Esophagus muscularis mucosa (tissue), 4 donors: Measurements from ENCODE around the gene HILPDA. TPM values are rescaled to one million over a fixed set of nuclear protein-coding genes. Genes with fewer than 3 reads are reported as not detected.
"Not testable (repeated sequence)": the region's sequence is repeated elsewhere in the genome, so short reads cannot be mapped to it uniquely, and the experiment has no call there.

Experiments used
- DNase-seq: peaks from one replicate; pipeline ENCODE4 v3.0.0-alpha.2; 2017; ENCODE audit errors: extremely low spot score
- H3K27ac ChIP-seq, 4 donors: fragments of 200-600 bp; sonication (generic); replicated peaks in 1 of 4; 1 replicate in 3 of 4; 2 replicates in 1 of 4; pipeline ENCODE4 v1.5.1; 2016 to 2019; ENCODE audit warnings: mild to moderate bottlenecking in 1 of 4
- H3K27me3 ChIP-seq, 4 donors: fragments of 200-600 bp; sonication (generic); one replicate each; pipeline versions ENCODE4 v1.5.1 to v1.6.0; 2016 to 2019
- H3K36me3 ChIP-seq, 4 donors: fragments of 200-600 bp; sonication (generic); one replicate each; pipeline ENCODE4 v1.5.1; 2016 to 2019
- H3K4me1 ChIP-seq, 4 donors: fragments of 200-600 bp; sonication (generic); one replicate each; pipeline ENCODE4 v1.5.1; 2016 to 2019
- H3K4me3 ChIP-seq, 4 donors: fragments of 200-600 bp; sonication (generic); 1 replicate in 2 of 4; 2 replicates in 2 of 4; pipeline ENCODE4 v1.5.1; 2016 to 2019; ENCODE audit warnings: mild to moderate bottlenecking in 4 of 4, moderate library complexity in 1 of 4
- H3K9me3 ChIP-seq, 4 donors: fragments of 200-600 bp; sonication (generic); 1 replicate in 3 of 4; 2 replicates in 1 of 4; pipeline ENCODE4 v1.5.1; 2016 to 2019
- CTCF ChIP-seq, 3 experiments: fragments of 200-600 bp in 2 of 3; fragments of 450-650 bp in 1 of 3; sonication (generic) in 2 of 3; IDR thresholded peaks; one replicate each; pipeline ENCODE4 v1.5.1; 2017 to 2019; ENCODE audit warnings: antibody characterized with exemption in 3 of 3, mild to moderate bottlenecking in 2 of 3, moderate library complexity in 1 of 3
- EP300 ChIP-seq: sonication (generic); formaldehyde crosslinking; IDR thresholded peaks from one replicate; pipeline ENCODE4 v1.6.1; 2017; ENCODE audit warnings: antibody characterized with exemption
- POLR2A ChIP-seq: fragments of 450-650 bp; IDR thresholded peaks from one replicate; pipeline ENCODE4 v1.6.1; 2017; ENCODE audit warnings: antibody characterized with exemption, moderate library complexity, mild to moderate bottlenecking, low read depth
- POLR2AphosphoS5 ChIP-seq, 2 donors: sonication (generic); formaldehyde crosslinking; IDR thresholded peaks; one replicate each; pipeline ENCODE4 v1.6.1; 2017; ENCODE audit warnings: antibody characterized with exemption in 2 of 2
- WGBS: methylation state at CpG from one replicate; pipeline ENCODE4 v1.1.5; 2018; 5-methylcytosine and 5-hydroxymethylcytosine counted together
- intact Hi-C: fragments of 100-400 bp; cut with DNase I; formaldehyde crosslinking; loops from one replicate; pipeline ENCODE4 v1.15.1; 2023
- total RNA-seq, 4 donors: library from RNA; depleted of rRNA; stranded (reverse); fragments of >200 nt; gene quantifications; one replicate each; pipeline versions ENCODE4 v1.1.0 to v1.2.1, GENCODE V29; 2016

Gene HILPDA
- total RNA-seq, 4 donors from 2014 or later: 4.1 to 15.1 (median 5.8) TPM

- 59% methylated on average over 3 of the region's 3 CpGs for WGBS
- Histone ChIP-seq H3K36me3 (peaks cover 0 to 14% (median 6%) of the 10 kb centered on the region in 4 donors), H3K27ac (peak overlapping the region in 2 of 4 donors; percentile 21 to 95), H3K4me1 (peaks cover 33 to 60% (median 48%) of the 10 kb centered on the region in 4 donors), H3K4me3 (no peak overlapping the region), H3K27me3 (no peaks in the 10 kb centered on the region), H3K9me3 (no peaks in the 10 kb centered on the region)
- intact Hi-C loops: loop anchor here (1.0 to 10.0 kb wide), 3 partner anchors 32 to 112 kb away; partner anchors contain the start of gene IMPDH1
- DNase-seq: no peak
- no peak for TF ChIP-seq POLR2A
- no peak for TF ChIP-seq CTCF (IDR thresholded peaks at IDR 0.05)
- TF ChIP-seq POLR2AphosphoS5 (IDR thresholded peaks at IDR 0.05): no peak
- no peak for TF ChIP-seq EP300
These were observed 3.3 kb downstream of the HILPDA start for GRCh38 chr7:128458956-128459355.

- Histone ChIP-seq H3K36me3 (peaks cover 0 to 14% (median 6%) of the 10 kb centered on the region in 4 donors), H3K9me3 (no peaks in the 10 kb centered on the region), H3K4me3 (no peak overlapping the region), H3K4me1 (peaks cover 28 to 55% (median 43%) of the 10 kb centered on the region in 4 donors), H3K27ac (no peak overlapping the region), H3K27me3 (no peaks in the 10 kb centered on the region)
- TF ChIP-seq CTCF (IDR thresholded peaks at IDR 0.05) (peak; percentile 78 to 85 (median 85)), EP300 (no peak), POLR2AphosphoS5 (IDR thresholded peaks at IDR 0.05) (peak in 1 of 2 donors; percentile 18)
- intact Hi-C loops: loop anchor here (1.0 to 10.0 kb wide), 3 partner anchors 32 to 112 kb away; partner anchors contain the start of gene IMPDH1
- DNase-seq: no peak
- 49% methylated on average over 5 of the region's 5 CpGs for WGBS
These were observed 3.8 kb downstream of the HILPDA start for GRCh38 chr7:128459394-128459878.

- Histone ChIP-seq H3K36me3 (peaks cover 0 to 10% (median 3%) of the 10 kb centered on the region in 4 donors), H3K27me3 (no peaks in the 10 kb centered on the region), H3K27ac (no peak overlapping the region), H3K4me3 (no peak overlapping the region), H3K4me1 (peaks cover 9 to 28% (median 18%) of the 10 kb centered on the region in 4 donors), H3K9me3 (no peaks in the 10 kb centered on the region)
- TF ChIP-seq EP300 (no peak), CTCF (IDR thresholded peaks at IDR 0.05) (no peak), POLR2A (no peak), POLR2AphosphoS5 (IDR thresholded peaks at IDR 0.05) (no peak)
- intact Hi-C loops: no loop called here
- 83% methylated on average over 5 of the region's 5 CpGs for WGBS
- no peak for DNase-seq
These were observed 6.8 kb downstream of the HILPDA start for GRCh38 chr7:128462460-128462859.

GRCh38 chr7:128463345-128463744 lies 7.7 kb downstream of the HILPDA start:
- H3K9me3 ChIP-seq, DNase-seq, H3K27ac ChIP-seq, intact Hi-C loops, H3K4me3 ChIP-seq, H3K27me3 ChIP-seq: not testable (repeated sequence)
- WGBS: 93% methylated on average over 21 of the region's 30 CpGs
- H3K36me3 ChIP-seq: peaks cover 0 to 14% (median 2%) of the 10 kb centered on the region in 4 donors
- peaks cover 9 to 19% (median 12%) of the 10 kb centered on the region in 4 donors for H3K4me1 ChIP-seq

- H3K27me3 ChIP-seq, H3K4me3 ChIP-seq, H3K9me3 ChIP-seq, H3K27ac ChIP-seq, DNase-seq, intact Hi-C loops: not testable (repeated sequence)
- peaks cover 7 to 14% (median 9%) of the 10 kb centered on the region in 4 donors for H3K4me1 ChIP-seq
- H3K36me3 ChIP-seq: peaks cover 0 to 14% (median 2%) of the 10 kb centered on the region in 4 donors
- 83% methylated on average over 8 of the region's 8 CpGs for WGBS
These were observed 8.3 kb downstream of the HILPDA start for GRCh38 chr7:128463933-128464332.

- H3K9me3 ChIP-seq, H3K27me3 ChIP-seq, H3K27ac ChIP-seq, intact Hi-C loops, H3K4me3 ChIP-seq, H3K4me1 ChIP-seq, DNase-seq: not testable (repeated sequence)
- H3K36me3 ChIP-seq: peaks cover 0 to 14% (median 2%) of the 10 kb centered on the region in 4 donors
These were observed 11.2 kb downstream of the HILPDA start for GRCh38 chr7:128466871-128467270.
